Endothelial cell of umbilical vein (primary cell): ENCODE measurements around the gene LYSMD4. TPM values are rescaled to one million over a fixed set of nuclear protein-coding genes. Genes with fewer than 3 reads are reported as not detected.

Source experiments
- BruUV-seq: library from RNA; stranded (reverse); fragments of 400-500 nt; replicated peaks from 2 replicates; lab custom pipeline; 2021; lab: Mats Ljungman, UMichigan
- CTCF ChIA-PET: fragments of 300-600, 350-600 bp; sonication (Branson Sonifier 250); formaldehyde crosslinking; loops from one replicate; lab custom pipeline; 2021; ENCODE audit warnings: antibody characterized with exemption, inconsistent platforms; lab: Charles Lee
- POLR2A ChIA-PET: fragments of 300-600, 350-600 bp; sonication (Branson Sonifier 250); formaldehyde crosslinking; loops from one replicate; lab custom pipeline; 2021; ENCODE audit warnings: antibody characterized with exemption, inconsistent platforms; lab: Charles Lee
- DNase-seq: peaks from one replicate; pipeline ENCODE4 v3.0.0-alpha.2; 2011; ENCODE audit warnings: low read depth, low spot score
- FAIRE-seq: peaks from 2 replicates; lab custom pipeline; 2011; peaks lifted over from hg19 to GRCh38; lab: Jason Lieb, UNC
- H2AFZ ChIP-seq: 2 replicates; pipeline ENCODE4 v1.6.0; 2012; ENCODE audit warnings: low read depth, low read length, control low read depth, inconsistent platforms
- H3K27ac ChIP-seq: 2 replicates; pipeline ENCODE4 v1.5.1; 2011; ENCODE audit warnings: low read depth, mild to moderate bottlenecking, control low read depth, low read length, moderate library complexity; ENCODE audit not compliant: insufficient read depth
- H3K27me3 ChIP-seq, 2 experiments: 2 replicates each; pipeline versions ENCODE4 v1.6.0 to v1.6.1; 2011; ENCODE audit warnings: low read length in 2 of 2, mixed read lengths in 1 of 2; ENCODE audit not compliant: control insufficient read depth in 2 of 2, insufficient read depth in 2 of 2
- H3K36me3 ChIP-seq, 2 experiments: 2 replicates in 1 of 2; 3 replicates in 1 of 2; pipeline ENCODE4 v1.5.1; 2011; ENCODE audit warnings: low read length in 2 of 2, mild to moderate bottlenecking in 1 of 2, moderate library complexity in 1 of 2; ENCODE audit not compliant: control insufficient read depth in 2 of 2, insufficient read depth in 2 of 2; ENCODE audit errors: extremely low read depth in 1 of 2
- H3K4me1 ChIP-seq: 3 replicates; pipeline ENCODE4 v1.5.1; 2011; ENCODE audit warnings: mild to moderate bottlenecking, low read length; ENCODE audit not compliant: control insufficient read depth, insufficient read depth; ENCODE audit errors: extremely low read depth
- H3K4me2 ChIP-seq: 2 replicates; pipeline ENCODE4 v1.6.1; 2011; ENCODE audit warnings: low read length, control low read depth, mixed read lengths; ENCODE audit not compliant: insufficient read depth
- H3K4me3 ChIP-seq, 3 experiments: fragments of 200-600 bp in 1 of 3; sonication (generic), shearing (Covaris generic) in 1 of 3; replicated peaks in 1 of 3; 2 replicates each; pipeline ENCODE4 v1.5.1; 2011 to 2016; ENCODE audit warnings: control low read depth in 3 of 3, low read length in 3 of 3, mild to moderate bottlenecking in 2 of 3, inconsistent platforms in 1 of 3, low read depth in 1 of 3, moderate library complexity in 1 of 3; ENCODE audit not compliant: insufficient read depth in 1 of 3
- H3K79me2 ChIP-seq: 2 replicates; pipeline ENCODE4 v1.6.0; 2012; ENCODE audit warnings: low read length, inconsistent platforms; ENCODE audit not compliant: control insufficient read depth, insufficient read depth
- H3K9ac ChIP-seq: replicated peaks from 2 replicates; pipeline ENCODE3; 2011; ENCODE audit warnings: low read length, control low read depth; ENCODE audit not compliant: insufficient read depth; ENCODE audit errors: extremely low read depth
- H3K9me1 ChIP-seq: replicated peaks from 3 replicates; pipeline ENCODE4 v1.6.0; 2011; ENCODE audit warnings: mild to moderate bottlenecking, low read length; ENCODE audit not compliant: control insufficient read depth, insufficient read depth; ENCODE audit errors: extremely low read depth
- H3K9me3 ChIP-seq: replicated peaks from 2 replicates; pipeline ENCODE4 v1.5.1; 2012; ENCODE audit warnings: low read length, inconsistent platforms; ENCODE audit not compliant: control insufficient read depth, insufficient read depth
- H4K20me1 ChIP-seq: replicated peaks from 2 replicates; pipeline ENCODE3; 2011; ENCODE audit warnings: mild to moderate bottlenecking, low read length; ENCODE audit not compliant: control insufficient read depth, insufficient read depth; ENCODE audit errors: extremely low read depth
- CTCF ChIP-seq, 2 donors: IDR thresholded peaks; 1 replicate in 1 of 2; 2 replicates in 1 of 2; pipeline ENCODE4 v1.5.1; 2011; ENCODE audit warnings: low read length in 2 of 2, mild to moderate bottlenecking in 2 of 2, moderate library complexity in 2 of 2, control low read depth in 1 of 2, inconsistent platforms in 1 of 2, low read depth in 1 of 2; ENCODE audit not compliant: insufficient read depth in 1 of 2; ENCODE audit errors: extremely low read depth in 1 of 2
- EZH2 ChIP-seq: IDR thresholded peaks from 2 replicates; pipeline ENCODE4 v1.6.1; 2012; ENCODE audit warnings: borderline replicate concordance, low read depth, mild to moderate bottlenecking, moderate library complexity, low read length, inconsistent platforms; ENCODE audit not compliant: severe bottlenecking
- FOS ChIP-seq: IDR thresholded peaks from 2 replicates; pipeline ENCODE4 v1.6.1; 2011; ENCODE audit warnings: mild to moderate bottlenecking, low read length, moderate library complexity, borderline replicate concordance; ENCODE audit not compliant: insufficient read depth
- GATA2 ChIP-seq: IDR thresholded peaks from 2 replicates; pipeline ENCODE4 v1.7.0; 2011; ENCODE audit warnings: low read depth, mild to moderate bottlenecking, moderate library complexity, mixed read lengths, low read length; ENCODE audit not compliant: insufficient read length, insufficient read depth
- MYC ChIP-seq: IDR thresholded peaks from one replicate; pipeline ENCODE4 v1.6.1; 2011; ENCODE audit warnings: mild to moderate bottlenecking, low read depth, low read length
- POLR2AphosphoS5 ChIP-seq: IDR thresholded peaks from 2 replicates; pipeline ENCODE4 v1.6.1; 2012; ENCODE audit warnings: low read depth, mild to moderate bottlenecking, control low read depth, low read length, moderate library complexity; ENCODE audit not compliant: insufficient read depth
- dilution Hi-C: fragments of 300-500 bp; cut with MboI; formaldehyde crosslinking; loops from one replicate; pipeline ENCODE4 v1.15.0; 2019; ENCODE audit warnings: low sequenced_read_pairs; ENCODE audit not compliant: extremely low pct_ligation_motif_present
- intact Hi-C: fragments of 100-400 bp; cut with micrococcal nuclease; formaldehyde crosslinking; loops from one replicate; pipeline ENCODE4 v1.10.0; 2022
- polyA plus RNA-seq, 4 experiments: library from polyadenylated mRNA; depleted of rRNA in 3 of 4; stranded (reverse) in 3 of 4; unstranded in 1 of 4; fragments of >200 nt; gene quantifications; 2 replicates each; pipeline versions ENCODE4 v1.2.1 to v1.2.3, GENCODE V29; 2011 to 2012; ENCODE audit warnings: missing spikeins in 1 of 4
- total RNA-seq: library from RNA; stranded (reverse); gene quantifications from 2 replicates; pipeline ENCODE4 v1.2.3, GENCODE V29; 2021

Gene LYSMD4
- total and polyA plus RNA-seq, 2 donors (not counting 3 experiments of a cell fraction or from before 2014, with no cell fraction given), result 7.0 to 7.1 TPM

DNA sequence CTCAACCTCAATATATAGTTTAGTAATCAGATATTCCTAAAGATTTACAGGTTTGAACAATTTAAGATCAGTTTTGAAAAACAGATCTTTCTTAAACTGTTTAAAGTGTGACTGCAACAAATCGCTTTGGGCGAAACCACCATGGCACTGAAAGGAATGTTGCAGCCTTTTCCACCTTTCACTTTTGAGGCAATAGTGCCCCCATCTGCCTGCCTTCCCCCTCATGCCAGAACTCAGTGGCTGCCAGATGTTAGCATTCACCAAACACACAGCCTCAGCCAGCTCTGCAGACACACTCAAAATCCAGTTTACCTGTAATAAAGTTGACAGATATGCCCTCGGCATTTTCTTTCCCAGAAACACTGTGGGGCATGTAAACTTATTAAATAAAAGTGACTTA is 3.3 kb downstream of the LYSMD4 start:
- ChIA-PET CTCF (interaction anchor here (0.6 to 6.8 kb wide), 11 partner anchors 14 to 467 kb away, joined by 3 to 71 read pairs (median 4); no protein-coding TSS in a partner anchor), POLR2A (no interaction called here)
- intact Hi-C loops, result loop anchor here (1.0 kb wide), 2 partner anchors 386 to 444 kb away; no protein-coding TSS in a partner anchor
- Histone ChIP-seq H3K4me3 (no peak overlapping the region), H2AFZ (no peak overlapping the region), H3K4me2 (no peak overlapping the region), H3K79me2 (no peaks in the 10 kb centered on the region), H3K9me1 (no peaks in the 10 kb centered on the region), H3K9ac (no peak overlapping the region), H4K20me1 (no peaks in the 10 kb centered on the region), H3K36me3 (no peaks in the 10 kb centered on the region), H3K27me3 (no peaks in the 10 kb centered on the region), H3K4me1 (peaks cover 5% of the 10 kb centered on the region), H3K27ac (no peak overlapping the region), H3K9me3 (no peaks in the 10 kb centered on the region)
- no TSS peak for BruUV-seq
- no peak for TF ChIP-seq FOS
- peak; percentile 50 to 62 for TF ChIP-seq CTCF (IDR thresholded peaks at IDR 0.05; ENCODE audit: extremely low read depth in 1 of 2, insufficient read depth in 1 of 2, low read depth in 1 of 2, low read length in 2 of 2)
- DNase-seq (peak; percentile 60), FAIRE-seq (peak; percentile 72)
- dilution Hi-C loops, result no loop called here

DNA sequence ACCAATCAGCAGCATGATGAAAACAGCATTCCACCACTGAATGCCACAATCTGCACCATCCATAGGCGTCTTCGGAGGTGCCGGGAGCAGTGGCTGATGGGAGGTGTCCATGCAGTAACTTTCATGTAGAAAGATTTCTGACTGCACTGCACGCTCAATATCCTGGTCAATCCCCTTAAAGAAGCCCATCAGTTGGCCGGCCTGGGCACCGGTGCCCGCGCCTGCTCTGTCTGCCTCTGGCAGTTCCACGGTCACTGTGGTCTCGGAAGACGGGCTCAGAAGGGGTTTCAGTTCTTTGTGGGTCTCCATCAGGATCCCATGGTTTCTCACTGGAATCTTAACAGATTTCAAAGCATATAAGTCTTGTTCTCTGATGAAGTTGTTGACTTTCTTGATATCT is 3.9 kb downstream of the LYSMD4 start:
- no peak overlapping the region for H3K27ac ChIP-seq
- dilution Hi-C loops, result no loop called here
- DNase-seq (no peak), FAIRE-seq (no peak)
- no peaks in the 10 kb centered on the region for H3K9me3 ChIP-seq
- TF ChIP-seq MYC (no peak), EZH2 (no peak), CTCF (IDR thresholded peaks at IDR 0.05; ENCODE audit: extremely low read depth in 1 of 2, insufficient read depth in 1 of 2, low read depth in 1 of 2, low read length in 2 of 2) (no peak), POLR2AphosphoS5 (no peak), FOS (no peak), GATA2 (no peak)
- ChIA-PET POLR2A (no interaction called here), CTCF (interaction anchor here (0.7 to 6.8 kb wide), 9 partner anchors 12 to 456 kb away, joined by 3 to 71 read pairs (median 4); no protein-coding TSS in a partner anchor)
- no peaks in the 10 kb centered on the region for H3K9me1 ChIP-seq
- no peaks in the 10 kb centered on the region for H3K27me3 ChIP-seq
- no peak overlapping the region for H3K4me3 ChIP-seq
- H3K36me3 ChIP-seq, result no peaks in the 10 kb centered on the region
- H3K9ac ChIP-seq, result no peak overlapping the region
- H3K4me1 ChIP-seq, result peaks cover 5% of the 10 kb centered on the region
- H3K79me2 ChIP-seq, result no peaks in the 10 kb centered on the region
- intact Hi-C loops, result no loop called here
- no peaks in the 10 kb centered on the region for H4K20me1 ChIP-seq
- H3K4me2 ChIP-seq, result no peak overlapping the region
- no peak overlapping the region for H2AFZ ChIP-seq
- no TSS peak for BruUV-seq
